ENCODE measurements around the gene TMEM87B. TPM values are rescaled to one million over a fixed set of nuclear protein-coding genes. Genes with fewer than 3 reads are reported as not detected.

TMEM87B gene
- total and polyA plus RNA-seq, 10 of the 15 experiments (the other 5 are each of a cell fraction or from before 2014, with no cell fraction given): 5.7 to 20.6 (median 12.3) TPM

DNA sequence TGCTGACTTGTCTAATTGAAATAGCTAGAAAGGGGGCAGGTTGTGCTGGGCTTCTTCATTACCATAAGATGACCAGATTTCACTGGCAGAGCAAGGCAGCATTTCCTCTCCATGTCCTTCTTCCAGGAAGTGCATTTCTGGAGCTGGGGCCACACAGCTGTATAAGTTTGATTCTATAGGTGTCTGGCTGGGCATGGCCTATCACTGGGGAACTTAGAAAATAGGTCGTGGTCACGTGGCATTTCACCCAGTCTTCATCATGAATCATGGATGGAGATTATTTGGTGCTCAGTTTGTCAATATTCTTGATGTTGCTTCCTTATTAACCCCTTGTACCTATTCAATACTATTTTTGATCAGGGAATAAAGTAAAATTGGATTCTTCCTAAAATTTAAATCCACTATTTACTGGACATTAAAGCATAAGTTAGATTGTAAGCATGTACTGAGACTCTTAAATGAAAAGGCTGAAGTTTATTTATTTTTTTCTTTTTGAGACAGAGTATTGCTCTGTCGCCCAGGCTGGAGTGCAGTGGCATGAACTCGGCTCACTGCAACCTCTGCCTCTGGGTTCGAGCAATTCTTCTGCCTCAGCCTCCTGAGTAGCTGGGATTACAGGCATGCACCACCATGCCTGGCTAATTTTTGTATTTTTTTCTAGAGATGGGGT lies 49.5 kb upstream of the TMEM87B start:
- in situ Hi-C loops (cut with MboI): no loop called here
- Histone ChIP-seq H3K4me3 (no peak overlapping the region), H3K36me3 (ENCODE audit: control insufficient read depth in 2 of 2, insufficient read depth in 2 of 2, low read length in 1 of 2) (no peaks in the 10 kb centered on the region), H3K9me3 (replicated peaks; ENCODE audit: control insufficient read depth, insufficient read depth, low read length) (no peaks in the 10 kb centered on the region), H3K27ac (ENCODE audit: control insufficient read depth, insufficient read depth) (no peak overlapping the region), H3K27me3 (replicated peaks in 1 of 2; ENCODE audit: control insufficient read depth in 2 of 2, insufficient read depth in 2 of 2, low read length in 1 of 2) (no peaks in the 10 kb centered on the region), H3K4me1 (ENCODE audit: control insufficient read depth, insufficient read depth, low read length) (peaks cover 12% of the 10 kb centered on the region), H3K4me2 (ENCODE audit: control insufficient read depth, insufficient read depth) (no peak overlapping the region), H3K79me2 (ENCODE audit: control insufficient read depth, insufficient read depth, low read length) (no peaks in the 10 kb centered on the region), H4K20me1 (ENCODE audit: control insufficient read depth, insufficient read depth) (no peaks in the 10 kb centered on the region), H2AFZ (ENCODE audit: control insufficient read depth, low read depth, low read length) (no peak overlapping the region), H3K9ac (ENCODE audit: control insufficient read depth, insufficient read depth, low read length) (no peak overlapping the region)
- no peak for FAIRE-seq
- intact Hi-C loops (cut with micrococcal nuclease; ENCODE audit: unreplicated experiment): no loop called here
- no TSS peak for BruUV-seq (replicated peaks)
- TF ChIP-seq NFXL1 (IDR thresholded peaks at IDR 0.05; ENCODE audit: borderline replicate concordance): no peak
- TF ChIP-seq NBN (IDR thresholded peaks at IDR 0.05): 0 out of 2 replicates have a peak, but pooled peaks have one; percentile 17
- no peak for ATAC-seq
- ChIA-PET RAD21 (ENCODE audit: unreplicated experiment) (interaction anchor here (1.2 to 1.4 kb wide), 2 partner anchors 78 to 103 kb away, joined by 3 to 4 read pairs; no protein-coding TSS in a partner anchor), SMC1A (ENCODE audit: uncharacterized antibody, unreplicated experiment) (interaction anchor here (1.0 to 3.5 kb wide), 9 partner anchors 17 to 106 kb away, joined by 3 to 13 read pairs (median 4); no protein-coding TSS in a partner anchor), CTCF (interaction anchor here (0.8 to 1.3 kb wide), 3 partner anchors 14 to 102 kb away, joined by 3 read pairs; no protein-coding TSS in a partner anchor), POLR2A (interaction anchor here (1.7 to 1.8 kb wide), 2 partner anchors 23 to 103 kb away, joined by 4 to 5 read pairs; no protein-coding TSS in a partner anchor)
- DNase-seq (ENCODE audit: low read depth, low spot score): no peak
- WGBS (ENCODE audit: insufficient coverage, insufficient replicate concordance, low lambda C conversion rate, missing lambda C conversion rate): 86% methylated on average over 5 of the region's 5 CpGs

DNA sequence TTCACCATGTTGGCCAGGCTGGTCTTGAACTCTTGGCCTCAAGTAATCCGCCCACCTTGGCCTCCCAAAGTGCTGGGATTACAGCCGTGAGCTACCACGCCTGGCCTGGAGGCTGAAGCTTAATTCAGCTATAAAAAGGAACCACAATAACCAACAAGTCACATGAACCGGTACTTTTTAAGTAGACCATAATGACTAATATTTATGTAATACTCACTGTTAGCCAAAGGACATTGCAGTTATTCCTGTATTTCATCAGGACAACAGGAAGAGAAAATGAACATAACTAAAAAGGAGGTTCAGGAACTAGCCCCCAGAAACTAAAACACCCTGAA lies 49.0 kb upstream of the TMEM87B start:
- intact Hi-C loops (cut with micrococcal nuclease; ENCODE audit: unreplicated experiment) (no loop called here), in situ Hi-C loops (cut with MboI) (no loop called here)
- ATAC-seq (peak; percentile 9; the same call in 2 of the 3 replicates), DNase-seq (ENCODE audit: low read depth, low spot score) (peak; percentile 8), FAIRE-seq (no peak)
- RAD21 ChIA-PET (ENCODE audit: unreplicated experiment): interaction anchor here (1.2 to 1.4 kb wide), 2 partner anchors 78 to 104 kb away, joined by 3 to 4 read pairs; no protein-coding TSS in a partner anchor
- H3K36me3 ChIP-seq (ENCODE audit: control insufficient read depth in 2 of 2, insufficient read depth in 2 of 2, low read length in 1 of 2): no peaks in the 10 kb centered on the region
- TF ChIP-seq NFIC (IDR thresholded peaks at IDR 0.05; ENCODE audit: low read depth, low read length) (peak; percentile 36; the same call in 1 of the 2 replicates), ESRRA (IDR thresholded peaks at IDR 0.05; ENCODE audit: low read length) (no peak), IKZF2 (IDR thresholded peaks at IDR 0.05) (peak; percentile 31 to 65; a peak in 2 of 4 replicates), NBN (IDR thresholded peaks at IDR 0.05) (0 out of 2 replicates have a peak, but pooled peaks have one; percentile 8), IKZF1 (conservative IDR thresholded peaks at IDR 0.05) (peak; percentile 64), RUNX3 (IDR thresholded peaks at IDR 0.05; ENCODE audit: low read length) (peak; percentile 70), MTA2 (IDR thresholded peaks at IDR 0.05; ENCODE audit: low read depth) (0 out of 2 replicates have a peak, but pooled peaks have one; percentile 19), IRF4 (IDR thresholded peaks at IDR 0.05; ENCODE audit: low read depth, low read length) (no peak), BHLHE40 (IDR thresholded peaks at IDR 0.05; ENCODE audit: borderline replicate concordance in 1 of 2, low read depth in 2 of 2, low read length in 1 of 2) (peak in 1 of 2 experiments; percentile 73; a peak in 2 of 4 replicates)
- TF ChIP-seq, protein P1, sequence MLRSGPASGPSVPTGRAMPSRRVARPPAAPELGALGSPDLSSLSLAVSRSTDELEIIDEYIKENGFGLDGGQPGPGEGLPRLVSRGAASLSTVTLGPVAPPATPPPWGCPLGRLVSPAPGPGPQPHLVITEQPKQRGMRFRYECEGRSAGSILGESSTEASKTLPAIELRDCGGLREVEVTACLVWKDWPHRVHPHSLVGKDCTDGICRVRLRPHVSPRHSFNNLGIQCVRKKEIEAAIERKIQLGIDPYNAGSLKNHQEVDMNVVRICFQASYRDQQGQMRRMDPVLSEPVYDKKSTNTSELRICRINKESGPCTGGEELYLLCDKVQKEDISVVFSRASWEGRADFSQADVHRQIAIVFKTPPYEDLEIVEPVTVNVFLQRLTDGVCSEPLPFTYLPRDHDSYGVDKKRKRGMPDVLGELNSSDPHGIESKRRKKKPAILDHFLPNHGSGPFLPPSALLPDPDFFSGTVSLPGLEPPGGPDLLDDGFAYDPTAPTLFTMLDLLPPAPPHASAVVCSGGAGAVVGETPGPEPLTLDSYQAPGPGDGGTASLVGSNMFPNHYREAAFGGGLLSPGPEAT (IDR thresholded peaks at IDR 0.05; ENCODE audit: low read depth): peak; percentile 59; the same call in 1 of the 2 replicates
- no peaks in the 10 kb centered on the region for H3K27me3 ChIP-seq (replicated peaks in 1 of 2; ENCODE audit: control insufficient read depth in 2 of 2, insufficient read depth in 2 of 2, low read length in 1 of 2)
- no peak overlapping the region for H3K4me2 ChIP-seq (ENCODE audit: control insufficient read depth, insufficient read depth)
- SMC1A ChIA-PET (ENCODE audit: uncharacterized antibody, unreplicated experiment): interaction anchor here (1.0 to 3.5 kb wide), 6 partner anchors 20 to 106 kb away, joined by 3 to 13 read pairs (median 4); no protein-coding TSS in a partner anchor
- H3K4me1 ChIP-seq (ENCODE audit: control insufficient read depth, insufficient read depth, low read length): peaks cover 12% of the 10 kb centered on the region
- no TSS peak for BruUV-seq (replicated peaks)
- no peaks in the 10 kb centered on the region for H3K79me2 ChIP-seq (ENCODE audit: control insufficient read depth, insufficient read depth, low read length)
- no peaks in the 10 kb centered on the region for H3K9me3 ChIP-seq (replicated peaks; ENCODE audit: control insufficient read depth, insufficient read depth, low read length)
- no peak overlapping the region for H3K9ac ChIP-seq (ENCODE audit: control insufficient read depth, insufficient read depth, low read length)
- no peaks in the 10 kb centered on the region for H4K20me1 ChIP-seq (ENCODE audit: control insufficient read depth, insufficient read depth)
- POLR2A ChIA-PET: interaction anchor here (1.7 to 1.8 kb wide), 2 partner anchors 23 to 103 kb away, joined by 4 to 5 read pairs; no protein-coding TSS in a partner anchor
- no peak overlapping the region for H2AFZ ChIP-seq (ENCODE audit: control insufficient read depth, low read depth, low read length)
- WGBS (ENCODE audit: insufficient coverage, insufficient replicate concordance, low lambda C conversion rate, missing lambda C conversion rate): 6% methylated on average over 4 of the region's 4 CpGs
- H3K27ac ChIP-seq (ENCODE audit: control insufficient read depth, insufficient read depth): no peak overlapping the region
- H3K4me3 ChIP-seq: no peak overlapping the region
- CTCF ChIA-PET: interaction anchor here (0.8 to 1.3 kb wide), 4 partner anchors 14 to 106 kb away, joined by 3 read pairs; no protein-coding TSS in a partner anchor
